ENCODE data around the gene PPFIBP2.
A peak's percentile ranks its signal among the peaks of the same experiment; 100 is the strongest.

PPFIBP2 gene

GRCh38 chr11:7672276-7672959, 158.6 kb downstream of the PPFIBP2 start:
- no peak for DNase-seq

GRCh38 chr11:7672960-7673723, 159.3 kb downstream of the PPFIBP2 start, which contains the start of gene CYB5R2:
Gene CYB5R2 (minus strand): TSS chr11:7673500. CDS start chr11:7672825, 675 bp downstream.
- no peak for DNase-seq

- DNase-seq = no peak
These were observed 160.1 kb downstream of the PPFIBP2 start for GRCh38 chr11:7673724-7674434.

- DNase-seq = no peak
These were observed 161.8 kb downstream of the PPFIBP2 start for GRCh38 chr11:7675631-7676030.

GRCh38 chr11:7677071-7677470, 163.3 kb downstream of the PPFIBP2 start:
- DNase-seq = no peak

GRCh38 chr11:7677796-7678201, 164.0 kb downstream of the PPFIBP2 start:
- DNase-seq = no peak

GRCh38 chr11:7683571-7683970, 169.8 kb downstream of the PPFIBP2 start:
- DNase-seq = no peak

- DNase-seq = no peak
These were observed 173.0 kb downstream of the PPFIBP2 start for GRCh38 chr11:7686761-7687160.

- DNase-seq = no peak
These were observed 173.6 kb downstream of the PPFIBP2 start for GRCh38 chr11:7687386-7687785.

- peak; percentile 37 for DNase-seq
These were observed 174.5 kb downstream of the PPFIBP2 start for GRCh38 chr11:7688238-7688826.

GRCh38 chr11:7689239-7689638, 175.4 kb downstream of the PPFIBP2 start:
- DNase-seq = no peak

GRCh38 chr11:7690648-7691047, 176.8 kb downstream of the PPFIBP2 start:
- no peak for DNase-seq

GRCh38 chr11:7691759-7692350, 178.1 kb downstream of the PPFIBP2 start:
- DNase-seq = no peak

- no peak for DNase-seq
These were observed 178.6 kb downstream of the PPFIBP2 start for GRCh38 chr11:7692426-7692825.

GRCh38 chr11:7694235-7694634, 180.4 kb downstream of the PPFIBP2 start:
- DNase-seq = no peak

- DNase-seq = no peak
These were observed 182.6 kb downstream of the PPFIBP2 start for GRCh38 chr11:7696424-7696823.
